HG03108 (cell line): ENCODE results near the gene C9orf78.

ENCODE experiments used
- ATAC-seq: cut with Tn5 transposase; IDR thresholded peaks from one replicate; pipeline ENCODE4 v1.9.1; 2021; ENCODE audit warnings: moderate library complexity; ENCODE audit not compliant: unreplicated experiment

The C9orf78 gene

DNA sequence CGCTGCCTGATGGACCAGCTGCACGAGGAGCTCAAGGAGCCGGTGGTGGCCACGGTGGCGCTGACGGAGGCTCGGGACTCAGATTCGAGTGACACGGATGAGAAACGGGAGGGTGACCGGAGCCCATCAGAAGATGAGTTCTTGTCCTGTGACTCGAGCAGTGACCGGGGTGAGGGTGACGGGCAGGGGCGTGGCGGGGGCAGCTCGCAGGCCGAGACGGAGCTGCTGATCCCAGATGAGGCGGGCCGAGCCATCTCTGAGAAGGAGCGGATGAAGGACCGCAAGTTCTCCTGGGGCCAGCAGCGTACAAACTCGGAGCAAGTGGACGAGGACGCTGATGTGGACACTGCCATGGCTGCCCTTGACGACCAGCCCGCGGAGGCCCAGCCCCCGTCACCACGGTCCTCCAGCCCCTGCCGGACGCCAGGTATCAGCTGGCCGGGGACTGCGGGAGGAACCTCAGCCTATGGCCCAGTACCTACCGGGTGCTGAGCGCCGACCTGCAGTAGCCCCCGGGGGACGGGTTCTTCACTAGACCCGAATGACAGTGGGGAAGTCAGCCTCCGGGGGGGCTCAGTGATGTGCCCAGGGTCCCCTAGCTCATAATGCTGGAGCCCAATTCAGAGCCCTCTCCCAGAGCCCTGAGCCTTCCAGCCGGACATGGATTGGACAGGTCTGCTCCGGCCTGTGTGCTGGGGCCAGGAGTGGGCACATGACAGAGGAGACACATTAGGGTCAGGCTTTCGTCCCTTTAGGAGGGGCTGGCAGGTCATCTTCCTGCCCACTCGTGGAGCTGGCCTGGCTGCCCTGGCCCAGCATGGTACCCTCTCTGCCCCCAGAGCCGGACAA is 33.2 kb upstream of the C9orf78 start:
- no peak for ATAC-seq

DNA sequence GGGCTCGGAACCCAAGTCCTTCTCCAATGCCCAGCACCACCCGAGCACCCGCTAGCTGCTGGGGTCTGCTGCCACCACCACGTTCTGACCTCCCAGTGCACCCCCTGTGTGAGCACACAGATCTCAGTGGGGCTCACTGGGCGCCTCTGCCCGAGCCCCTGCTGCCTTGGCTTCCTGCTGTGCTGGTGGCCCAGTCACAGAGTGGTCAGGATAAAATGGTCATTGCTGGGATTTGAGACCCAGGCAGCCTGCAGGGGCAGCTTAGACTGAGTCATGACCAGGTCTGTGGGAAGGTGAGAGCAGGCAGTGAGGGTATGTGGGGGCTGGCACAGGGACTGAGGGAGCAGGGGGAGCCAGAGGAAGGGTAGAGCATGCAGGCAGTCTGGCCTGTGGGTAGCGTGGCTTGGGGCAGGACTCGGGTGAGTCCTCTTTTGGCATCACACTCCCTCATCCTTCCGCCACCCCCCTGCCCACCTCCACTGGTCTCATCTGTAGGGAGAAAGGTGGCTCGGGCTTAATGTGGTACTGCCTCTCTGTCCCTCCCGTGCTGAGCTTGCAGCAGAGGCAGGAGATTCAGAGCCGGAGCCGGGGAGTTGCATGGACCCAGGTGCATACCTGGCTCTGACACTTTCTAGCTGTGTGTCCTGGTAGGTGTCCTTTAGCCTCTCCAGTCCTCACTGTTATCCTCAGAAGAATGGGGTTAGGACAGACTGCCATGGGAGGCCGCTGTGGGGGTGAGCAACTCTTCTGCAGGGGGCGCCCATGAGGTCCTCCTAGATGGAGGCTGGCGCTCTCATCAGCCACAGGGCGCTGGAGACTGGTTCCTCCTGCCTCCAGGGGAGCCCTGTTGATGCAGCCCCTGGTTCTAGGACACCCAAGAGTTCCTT is 32.3 kb upstream of the C9orf78 start:
- ATAC-seq = no peak

DNA sequence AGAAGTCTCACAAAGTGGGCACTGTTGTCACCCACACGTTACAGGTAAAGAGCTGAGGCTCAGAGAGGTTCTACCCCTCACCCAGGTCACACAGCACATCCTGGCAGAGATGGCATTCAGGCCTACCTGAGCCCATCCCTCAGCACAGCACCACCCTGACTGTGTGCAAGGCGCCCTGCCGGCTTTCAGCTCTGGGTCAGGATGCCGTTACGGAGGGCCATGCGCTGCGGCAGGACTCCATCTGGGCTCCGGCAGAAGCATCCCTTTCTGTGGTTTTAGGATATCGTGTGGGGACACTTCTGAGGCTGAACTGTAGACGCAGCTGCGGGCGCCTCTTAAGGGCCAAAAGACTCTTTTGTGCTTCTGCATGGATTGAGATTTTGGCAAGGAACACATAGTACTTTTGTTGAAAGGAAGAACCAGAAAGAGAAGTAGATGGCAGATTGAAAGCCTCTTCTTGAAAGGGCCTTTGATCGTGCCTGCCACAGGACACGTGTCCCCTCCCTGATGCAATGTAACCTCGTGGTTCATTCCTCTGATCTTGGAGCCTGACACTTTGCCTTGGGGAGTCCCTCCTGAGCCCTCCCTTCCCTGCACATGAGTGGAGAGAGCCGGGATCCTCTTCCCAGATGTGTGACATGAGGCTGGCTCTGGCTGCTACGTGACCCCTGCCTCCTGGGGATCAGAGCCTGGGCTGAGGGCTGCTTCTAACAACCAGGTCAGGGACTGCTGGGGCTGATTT is 31.5 kb upstream of the C9orf78 start:
- ATAC-seq = no peak

DNA sequence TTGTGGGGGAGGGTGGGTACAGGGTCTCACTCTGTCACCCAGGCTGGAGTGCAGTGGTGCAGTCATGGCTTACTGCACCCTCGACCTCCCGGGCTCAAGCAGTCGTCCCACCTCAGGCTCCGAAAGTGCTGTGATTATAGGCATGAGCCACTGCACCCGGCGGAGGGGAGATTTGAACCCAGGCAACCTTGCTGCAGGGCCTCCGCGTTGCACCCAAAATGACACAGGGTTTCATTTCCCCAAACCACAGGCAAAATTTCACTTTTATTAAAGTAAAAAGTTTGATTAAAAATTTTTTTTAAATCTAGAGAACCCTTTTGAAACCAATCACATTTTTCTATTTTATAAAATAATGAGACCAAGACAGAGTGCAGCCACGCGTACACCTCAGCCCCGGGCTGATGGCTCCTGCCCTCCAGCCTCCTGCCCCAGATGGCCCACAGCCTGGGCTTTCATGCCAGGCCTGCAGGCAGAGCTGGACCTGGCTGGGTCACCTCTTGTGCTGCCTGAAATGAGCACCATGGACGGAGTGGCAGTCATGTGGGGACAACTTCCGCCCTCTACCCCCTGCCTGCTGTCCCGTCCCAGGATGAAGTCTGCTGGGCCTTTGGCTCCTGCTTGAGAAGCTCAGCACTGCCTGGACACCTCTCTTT is 30.7 kb upstream of the C9orf78 start:
- no peak for ATAC-seq

GRCh38 chr9:129864991-129865647 is 30.0 kb upstream of the C9orf78 start:
- ATAC-seq = no peak

DNA sequence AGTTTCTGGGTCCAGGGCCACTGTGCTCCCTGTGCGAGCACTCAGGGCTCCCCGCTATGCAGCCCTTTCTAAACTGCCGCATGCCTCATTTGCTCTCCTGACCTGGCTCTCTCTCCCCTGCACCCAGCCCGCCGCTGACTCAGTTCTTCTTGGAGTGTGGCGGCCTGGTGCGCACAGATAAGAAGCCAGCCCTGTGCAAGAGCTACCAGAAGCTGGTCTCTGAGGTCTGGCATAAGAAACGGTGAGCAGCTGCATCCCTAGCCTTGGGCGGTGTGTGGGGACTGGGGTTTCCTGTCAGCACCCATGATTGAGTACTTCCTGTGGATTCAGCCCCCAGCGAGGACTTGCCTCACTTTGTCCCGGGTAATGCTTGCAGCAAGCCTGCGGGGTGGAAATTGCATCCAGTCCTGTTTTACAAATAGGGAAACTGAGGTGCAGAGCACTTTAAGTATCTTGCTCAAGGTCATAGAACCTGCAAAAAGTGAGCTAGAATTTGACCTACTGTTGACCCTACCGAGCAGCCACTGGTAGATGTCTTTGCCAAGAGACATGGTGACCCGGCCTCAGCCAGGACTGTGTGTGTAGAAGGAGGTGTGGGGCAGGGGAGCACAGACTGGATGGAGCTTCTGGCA is 28.1 kb upstream of the C9orf78 start:
- no peak for ATAC-seq

DNA sequence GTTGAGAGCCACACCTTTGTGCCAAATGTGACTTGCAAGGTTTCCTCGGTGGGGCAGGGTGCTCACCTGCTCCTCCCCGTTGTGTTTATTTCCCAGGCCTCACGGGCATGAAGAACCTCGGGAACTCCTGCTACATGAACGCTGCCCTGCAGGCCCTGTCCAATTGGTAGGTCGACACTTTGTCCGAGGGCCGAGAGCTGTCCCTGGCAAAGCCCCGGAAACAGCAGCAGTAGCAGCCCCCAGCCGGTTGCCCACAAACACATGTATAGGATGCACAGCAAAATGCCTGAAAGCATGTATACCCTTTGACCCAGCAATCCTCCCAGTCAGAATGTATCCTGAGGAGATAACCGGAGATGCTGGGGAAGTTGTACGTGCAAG is 26.4 kb upstream of the C9orf78 start:
- ATAC-seq = no peak

DNA sequence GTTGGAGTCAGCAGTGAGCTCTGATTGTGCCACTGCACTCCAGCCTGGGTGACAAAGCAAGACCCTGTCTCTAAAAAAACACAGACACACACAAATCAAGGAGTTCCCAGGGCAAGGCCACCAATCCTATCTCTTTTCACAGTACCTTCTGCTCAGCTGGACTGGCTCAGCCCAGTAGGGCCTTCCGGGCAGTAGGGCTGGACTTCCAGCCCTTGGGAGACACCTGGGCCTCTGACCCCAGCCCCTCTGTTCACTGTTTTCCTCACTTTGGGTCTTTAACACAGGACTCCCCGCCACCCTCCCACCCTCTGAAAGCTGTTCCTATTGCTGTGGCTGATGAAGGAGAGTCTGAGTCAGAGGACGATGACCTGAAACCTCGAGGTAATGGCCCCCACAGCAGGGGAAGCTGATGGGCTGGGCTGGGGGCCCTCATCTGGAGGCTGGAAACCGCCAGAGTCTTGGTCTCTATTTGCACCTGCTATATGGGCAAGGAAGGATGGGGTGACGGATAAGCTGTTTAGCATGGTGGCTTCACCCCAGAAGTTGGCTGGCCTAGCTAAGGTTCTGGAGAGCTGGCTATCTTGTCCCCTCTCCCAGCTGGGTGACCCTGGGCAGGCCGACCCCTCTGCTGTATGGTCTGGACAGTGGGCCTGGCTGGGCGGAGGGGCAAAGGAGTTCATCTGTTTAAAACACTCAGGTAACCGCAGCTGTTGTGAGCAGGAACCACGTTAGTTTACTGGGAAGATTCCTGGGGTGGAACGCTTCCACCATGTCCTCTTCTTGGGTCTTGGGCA is 25.8 kb upstream of the C9orf78 start:
- ATAC-seq = no peak

- ATAC-seq = no peak
Measured at GRCh38 chr9:129858167-129858962, 23.3 kb upstream of the C9orf78 start.

- ATAC-seq = no peak
Measured at GRCh38 chr9:129857207-129857606, 22.1 kb upstream of the C9orf78 start.

DNA sequence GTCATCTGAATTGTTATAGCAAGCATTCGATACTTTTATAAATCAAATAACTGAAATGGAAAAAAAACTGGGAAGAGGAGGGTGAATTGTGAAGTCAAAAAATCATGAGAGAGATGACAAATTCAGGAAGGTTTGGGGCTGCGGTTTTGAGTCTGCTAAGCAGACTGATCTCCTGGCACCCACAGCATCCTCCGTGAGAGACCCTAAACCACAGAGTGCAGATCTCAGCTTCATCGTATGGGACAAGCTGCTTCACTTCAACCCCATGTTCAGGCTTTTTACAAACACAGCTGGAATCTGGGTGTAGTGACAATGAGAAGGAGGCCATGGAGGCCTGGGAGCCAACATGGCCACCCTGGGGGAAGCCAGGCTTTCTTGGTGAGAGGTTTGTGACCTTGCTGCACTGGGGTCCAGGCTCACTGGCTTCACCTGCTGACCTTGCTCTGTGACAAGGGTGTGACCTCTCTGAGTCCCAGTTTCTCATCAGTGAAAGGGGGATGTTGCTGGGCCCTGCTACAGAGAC is 19.6 kb upstream of the C9orf78 start:
- ATAC-seq = no peak

DNA sequence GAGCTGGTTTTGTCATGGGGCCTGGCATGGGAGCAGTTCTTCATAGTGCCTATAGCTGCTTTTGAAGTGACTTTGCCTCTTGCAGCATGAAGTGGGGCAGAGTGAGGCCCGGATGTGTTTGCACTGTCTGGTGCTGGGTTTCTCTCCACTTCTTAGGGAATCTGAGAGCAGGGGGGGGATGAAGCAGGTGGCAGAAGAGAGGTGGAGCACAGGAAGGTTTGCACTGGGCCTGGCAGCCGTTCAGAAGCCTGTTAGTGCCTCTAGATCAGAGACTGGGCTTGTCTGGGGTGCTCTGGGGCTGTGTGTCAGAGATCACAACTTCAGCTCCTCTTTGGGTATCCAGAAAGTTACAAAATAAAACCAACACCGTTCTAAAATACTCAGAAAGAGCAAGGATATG is 18.5 kb upstream of the C9orf78 start:
- no peak for ATAC-seq

- ATAC-seq = no peak
Measured at GRCh38 chr9:129852579-129852978, 17.5 kb upstream of the C9orf78 start.

DNA sequence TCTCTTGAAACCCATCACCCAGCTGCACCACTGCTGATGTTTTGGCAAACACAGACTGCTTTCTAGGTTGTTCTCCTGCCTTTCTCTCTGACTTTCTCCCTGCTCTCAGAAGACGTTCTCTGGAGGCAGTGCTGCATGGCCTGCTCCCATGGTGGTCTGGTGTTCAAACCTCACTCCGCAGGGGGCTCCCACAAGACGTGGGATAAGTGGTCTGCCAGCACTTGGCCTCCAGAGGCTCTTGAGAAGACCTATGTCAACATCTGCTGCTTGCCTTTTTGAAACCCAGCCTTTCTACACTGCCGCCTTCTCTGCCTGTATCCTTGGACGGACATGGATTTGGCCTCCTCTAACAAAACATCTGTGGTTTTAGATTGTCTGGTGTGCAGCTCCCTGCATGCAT is 16.7 kb upstream of the C9orf78 start:
- ATAC-seq = no peak

- ATAC-seq = no peak
Measured at GRCh38 chr9:129850821-129851550, 15.9 kb upstream of the C9orf78 start.

DNA sequence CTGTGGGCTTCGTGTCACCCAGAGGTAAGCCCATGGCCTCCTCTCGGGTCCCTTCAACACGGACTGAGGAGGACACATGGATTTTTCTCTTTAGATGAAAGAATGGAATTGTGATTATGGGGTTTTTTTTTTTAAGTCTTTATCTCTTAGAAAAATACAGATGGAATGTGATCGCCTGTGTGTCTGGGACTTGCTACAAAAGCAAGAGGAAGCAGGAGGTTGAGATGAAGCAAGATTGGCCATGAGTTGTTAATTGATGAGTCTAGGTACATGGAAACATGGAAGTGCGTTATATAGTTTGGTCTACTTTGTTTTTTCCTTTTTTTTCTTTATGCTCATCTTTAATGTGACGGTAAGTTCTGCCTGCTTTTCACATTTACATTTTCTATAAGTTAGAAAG is 14.8 kb upstream of the C9orf78 start:
- no peak for ATAC-seq

GRCh38 chr9:129848712-129849441 is 13.8 kb upstream of the C9orf78 start:
- ATAC-seq = no peak
